Measurements from ENCODE around the gene ADGRL2. TPM values are rescaled to one million over a fixed set of nuclear protein-coding genes. Genes with fewer than 3 reads are reported as not detected.

The ADGRL2 gene
- polyA plus RNA-seq, 1 experiment: 22.7 TPM

DNA sequence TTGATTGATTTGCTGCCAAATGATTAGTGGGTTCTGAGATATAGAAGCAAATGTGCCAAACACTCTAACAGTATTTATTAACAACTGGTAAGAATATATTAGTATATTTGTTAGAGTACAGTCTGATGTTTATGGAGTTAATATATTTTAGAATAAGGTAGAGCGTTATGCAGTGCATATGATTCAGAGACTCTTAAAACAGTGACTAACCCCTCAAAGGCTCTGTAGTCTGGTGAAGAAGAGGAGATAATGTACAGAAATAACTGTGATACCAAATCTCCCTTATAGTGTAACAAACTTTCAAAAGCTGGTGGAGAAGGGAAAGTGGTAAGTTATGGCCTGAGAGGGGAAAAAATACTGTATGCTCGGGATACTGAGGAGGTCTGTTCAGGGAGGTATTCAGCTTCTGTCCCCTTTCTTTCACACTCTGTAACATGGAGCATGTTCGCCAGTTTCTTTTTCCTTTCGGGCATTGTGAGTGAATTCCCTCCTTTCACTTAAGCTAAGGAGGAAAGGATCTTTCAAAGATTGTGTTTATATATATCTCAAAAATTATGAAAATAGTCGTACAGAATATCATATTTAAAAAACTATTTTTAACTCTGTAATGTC lies 121.2 kb downstream of the ADGRL2 start:
- ChIA-PET CTCF (no interaction called here), POLR2A (no interaction called here)
- no peak for DNase-seq (ENCODE audit: low read depth, low spot score)
- TF ChIP-seq, protein P1, sequence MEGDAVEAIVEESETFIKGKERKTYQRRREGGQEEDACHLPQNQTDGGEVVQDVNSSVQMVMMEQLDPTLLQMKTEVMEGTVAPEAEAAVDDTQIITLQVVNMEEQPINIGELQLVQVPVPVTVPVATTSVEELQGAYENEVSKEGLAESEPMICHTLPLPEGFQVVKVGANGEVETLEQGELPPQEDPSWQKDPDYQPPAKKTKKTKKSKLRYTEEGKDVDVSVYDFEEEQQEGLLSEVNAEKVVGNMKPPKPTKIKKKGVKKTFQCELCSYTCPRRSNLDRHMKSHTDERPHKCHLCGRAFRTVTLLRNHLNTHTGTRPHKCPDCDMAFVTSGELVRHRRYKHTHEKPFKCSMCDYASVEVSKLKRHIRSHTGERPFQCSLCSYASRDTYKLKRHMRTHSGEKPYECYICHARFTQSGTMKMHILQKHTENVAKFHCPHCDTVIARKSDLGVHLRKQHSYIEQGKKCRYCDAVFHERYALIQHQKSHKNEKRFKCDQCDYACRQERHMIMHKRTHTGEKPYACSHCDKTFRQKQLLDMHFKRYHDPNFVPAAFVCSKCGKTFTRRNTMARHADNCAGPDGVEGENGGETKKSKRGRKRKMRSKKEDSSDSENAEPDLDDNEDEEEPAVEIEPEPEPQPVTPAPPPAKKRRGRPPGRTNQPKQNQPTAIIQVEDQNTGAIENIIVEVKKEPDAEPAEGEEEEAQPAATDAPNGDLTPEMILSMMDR (IDR thresholded peaks at IDR 0.05; ENCODE audit: low read depth, low read length): no peak
- H3K27ac ChIP-seq (ENCODE audit: low read depth, low read length): no peak overlapping the region
- H3K27me3 ChIP-seq (ENCODE audit: control insufficient read depth, insufficient read depth, low read length): no peaks in the 10 kb centered on the region
- no peak overlapping the region for H3K4me3 ChIP-seq (ENCODE audit: low read depth, low read length)
- no peaks in the 10 kb centered on the region for H3K9me3 ChIP-seq (ENCODE audit: control insufficient read depth, insufficient read depth, low read length)

DNA sequence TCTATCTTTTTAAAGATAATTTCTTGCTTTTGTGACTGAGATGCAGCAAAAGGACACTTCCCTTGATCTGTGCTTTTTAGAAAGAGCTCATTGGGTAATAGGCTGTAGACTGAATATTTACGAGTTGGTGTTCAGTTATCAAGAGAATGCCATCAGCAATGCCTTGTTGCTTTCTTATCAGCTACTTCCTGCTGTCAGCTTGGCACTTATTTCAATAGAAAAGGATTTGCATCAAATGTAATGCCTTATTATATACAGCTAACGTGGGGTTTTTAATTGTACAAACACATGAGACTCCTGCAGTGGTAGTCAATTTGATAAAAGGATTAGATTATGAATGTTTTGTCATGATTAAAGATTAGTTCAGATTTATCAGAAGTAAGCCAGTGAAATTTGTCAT lies 122.2 kb downstream of the ADGRL2 start:
- H3K4me3 ChIP-seq (ENCODE audit: low read depth, low read length): no peak overlapping the region
- H3K27ac ChIP-seq (ENCODE audit: low read depth, low read length): no peak overlapping the region
- TF ChIP-seq, protein P1 (IDR thresholded peaks at IDR 0.05; ENCODE audit: low read depth, low read length): no peak
- H3K27me3 ChIP-seq (ENCODE audit: control insufficient read depth, insufficient read depth, low read length): no peaks in the 10 kb centered on the region
- no peak for DNase-seq (ENCODE audit: low read depth, low spot score)
- ChIA-PET CTCF (no interaction called here), POLR2A (no interaction called here)
- H3K9me3 ChIP-seq (ENCODE audit: control insufficient read depth, insufficient read depth, low read length): no peaks in the 10 kb centered on the region

DNA sequence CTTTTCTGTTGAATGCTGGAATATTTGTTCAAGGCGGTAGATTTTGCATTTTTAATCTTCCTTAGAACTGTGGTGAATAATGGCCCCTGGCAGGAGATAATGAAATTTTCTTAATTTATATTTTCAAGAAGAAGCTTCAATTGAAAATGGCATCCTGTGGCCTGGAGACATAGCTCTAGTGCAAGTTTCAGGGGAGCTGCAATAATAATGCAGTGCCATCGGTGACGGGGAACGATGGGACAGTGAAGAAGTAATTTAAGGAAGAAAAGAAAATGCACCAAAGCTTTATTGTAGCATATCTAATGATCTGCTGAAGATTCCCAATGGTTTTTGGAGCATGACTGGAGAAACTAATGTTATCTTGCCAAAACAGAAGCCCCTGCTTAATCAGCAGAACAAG lies 128.4 kb downstream of the ADGRL2 start:
- H3K27me3 ChIP-seq (ENCODE audit: control insufficient read depth, insufficient read depth, low read length): no peaks in the 10 kb centered on the region
- TF ChIP-seq, protein P1 (IDR thresholded peaks at IDR 0.05; ENCODE audit: low read depth, low read length): no peak
- H3K4me3 ChIP-seq (ENCODE audit: low read depth, low read length): no peak overlapping the region
- H3K9me3 ChIP-seq (ENCODE audit: control insufficient read depth, insufficient read depth, low read length): no peaks in the 10 kb centered on the region
- ChIA-PET CTCF (no interaction called here), POLR2A (no interaction called here)
- no peak overlapping the region for H3K27ac ChIP-seq (ENCODE audit: low read depth, low read length)
- DNase-seq (ENCODE audit: low read depth, low spot score): no peak

DNA sequence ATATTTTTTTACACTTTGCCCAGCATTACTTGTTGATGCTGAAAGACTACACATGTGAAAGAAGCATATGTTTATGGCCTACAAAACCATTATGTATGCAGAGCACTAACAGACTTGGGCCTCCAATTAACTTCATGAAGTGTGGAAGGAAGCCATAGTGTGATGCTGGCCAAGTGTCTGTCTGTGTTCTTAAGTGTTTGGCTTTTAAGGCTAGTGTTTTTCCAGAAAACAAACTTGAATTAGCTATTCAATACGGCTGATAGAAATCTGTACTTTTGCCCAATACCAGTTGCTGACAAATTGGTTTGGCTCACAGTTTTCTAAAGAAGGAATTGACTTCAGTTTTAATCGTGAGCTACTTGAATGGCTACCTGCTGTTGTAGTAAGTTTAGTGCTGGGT lies 136.1 kb downstream of the ADGRL2 start:
- no peak for DNase-seq (ENCODE audit: low read depth, low spot score)
- TF ChIP-seq, protein P1 (IDR thresholded peaks at IDR 0.05; ENCODE audit: low read depth, low read length): no peak
- ChIA-PET POLR2A (no interaction called here), CTCF (no interaction called here)
- H3K27me3 ChIP-seq (ENCODE audit: control insufficient read depth, insufficient read depth, low read length): no peaks in the 10 kb centered on the region
- no peak overlapping the region for H3K27ac ChIP-seq (ENCODE audit: low read depth, low read length)
- no peak overlapping the region for H3K4me3 ChIP-seq (ENCODE audit: low read depth, low read length)
- H3K9me3 ChIP-seq (ENCODE audit: control insufficient read depth, insufficient read depth, low read length): no peaks in the 10 kb centered on the region

DNA sequence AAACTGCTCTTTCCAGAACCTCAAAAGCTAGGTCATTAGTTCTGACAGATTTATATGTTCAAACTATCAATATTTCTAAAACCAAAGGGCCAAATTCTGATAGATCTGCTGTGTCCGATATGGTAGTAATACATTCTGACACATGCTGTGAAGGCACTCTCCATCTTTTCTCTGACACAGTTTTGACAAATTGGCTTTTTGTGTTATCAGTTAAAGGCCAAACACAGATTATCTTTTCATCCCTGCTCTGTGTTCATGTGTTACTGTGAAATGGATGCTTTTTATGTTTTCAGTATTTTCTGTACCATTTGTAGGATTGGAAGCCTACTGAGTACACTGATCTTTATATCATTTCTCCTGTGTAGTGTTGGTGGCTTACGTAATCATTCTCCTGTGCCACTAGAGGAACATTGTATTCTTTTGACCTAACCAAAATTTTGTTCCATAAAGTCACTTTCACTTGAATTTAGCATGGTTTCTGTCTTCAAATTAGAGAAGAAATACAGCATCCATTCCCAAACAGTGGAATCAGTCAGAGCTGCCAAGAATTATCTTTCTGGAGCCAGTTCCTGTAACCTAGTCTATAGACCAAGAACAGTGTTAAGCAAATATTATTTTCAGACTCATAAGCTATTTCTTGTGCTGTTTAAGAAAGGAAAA lies 137.2 kb downstream of the ADGRL2 start:
- H3K27ac ChIP-seq (ENCODE audit: low read depth, low read length): no peak overlapping the region
- H3K27me3 ChIP-seq (ENCODE audit: control insufficient read depth, insufficient read depth, low read length): no peaks in the 10 kb centered on the region
- H3K4me3 ChIP-seq (ENCODE audit: low read depth, low read length): no peak overlapping the region
- POLR2A ChIA-PET: no interaction called here
- TF ChIP-seq, protein P1 (IDR thresholded peaks at IDR 0.05; ENCODE audit: low read depth, low read length): no peak
- no peaks in the 10 kb centered on the region for H3K9me3 ChIP-seq (ENCODE audit: control insufficient read depth, insufficient read depth, low read length)
- DNase-seq (ENCODE audit: low read depth, low spot score): no peak
- CTCF ChIA-PET: no interaction called here

Data from AG04450 (cell line).